Activated CD4-positive, alpha-beta T cell treated with anti-CD3 and anti-CD28 coated beads for 24 hours (primary cell): ENCODE measurements around the gene PSEN2.
A peak's percentile ranks its signal among the peaks of the same experiment; 100 is the strongest.

ENCODE experiments used
- DNase-seq, 2 donors: peaks; one replicate each; pipeline ENCODE4 v3.0.0-alpha.2; 2020; ENCODE audit warnings: low read depth in 2 of 2

PSEN2 gene

GRCh38 chr1:226886122-226886901 is 15.9 kb downstream of the PSEN2 start:
- no peak for DNase-seq

GRCh38 chr1:226887006-226887405 is 16.6 kb downstream of the PSEN2 start:
- DNase-seq = no peak

GRCh38 chr1:226888021-226888420 is 17.6 kb downstream of the PSEN2 start:
- DNase-seq = no peak

- no peak for DNase-seq
These were observed 18.4 kb downstream of the PSEN2 start for GRCh38 chr1:226888816-226889215.

GRCh38 chr1:226889616-226890330 is 19.4 kb downstream of the PSEN2 start:
- DNase-seq = no peak

GRCh38 chr1:226890331-226891108 is 20.1 kb downstream of the PSEN2 start:
- DNase-seq = no peak

GRCh38 chr1:226891346-226891745 is 20.9 kb downstream of the PSEN2 start:
- no peak for DNase-seq

- no peak for DNase-seq
These were observed 21.6 kb downstream of the PSEN2 start for GRCh38 chr1:226891846-226892523.

GRCh38 chr1:226892524-226892875 is 22.1 kb downstream of the PSEN2 start:
- no peak for DNase-seq

- no peak for DNase-seq
These were observed 23.5 kb downstream of the PSEN2 start for GRCh38 chr1:226893936-226894335.

GRCh38 chr1:226894826-226895225 is 24.4 kb downstream of the PSEN2 start:
- DNase-seq = no peak

GRCh38 chr1:226895644-226896043 is 25.2 kb downstream of the PSEN2 start:
- DNase-seq = no peak

GRCh38 chr1:226898246-226898645 is 27.8 kb downstream of the PSEN2 start:
- DNase-seq = no peak

GRCh38 chr1:226901421-226901820 is 31.0 kb downstream of the PSEN2 start:
- no peak for DNase-seq

GRCh38 chr1:226902601-226903000 is 32.2 kb downstream of the PSEN2 start:
- no peak for DNase-seq

GRCh38 chr1:226903819-226904716 is 33.7 kb downstream of the PSEN2 start:
- no peak for DNase-seq

GRCh38 chr1:226904772-226905171 is 34.4 kb downstream of the PSEN2 start:
- no peak for DNase-seq

- no peak for DNase-seq
These were observed 38.0 kb downstream of the PSEN2 start for GRCh38 chr1:226908419-226908818.

- no peak for DNase-seq
These were observed 38.5 kb downstream of the PSEN2 start for GRCh38 chr1:226908913-226909312.

GRCh38 chr1:226912587-226913176 is 42.3 kb downstream of the PSEN2 start:
- DNase-seq = peak; percentile 3 to 36

- no peak for DNase-seq
These were observed 45.2 kb downstream of the PSEN2 start for GRCh38 chr1:226915672-226915995.
